IMR-90 (cell line): Measurements from ENCODE around the gene PLXNA4. TPM values are rescaled to one million over a fixed set of nuclear protein-coding genes. Genes with fewer than 3 reads are reported as not detected.
A peak's percentile ranks its signal among the peaks of the same experiment; 100 is the strongest.

Experiments used
- ATAC-seq: fragments of 200-7000 bp; cut with Tn5 transposase; 2 replicates; pipeline ENCODE4 v1.9.1; 2020; ENCODE audit warnings: low read depth, mild to moderate bottlenecking, moderate library complexity
- BruUV-seq: library from RNA; stranded (reverse); fragments of 400-500 nt; replicated peaks from 2 replicates; lab custom pipeline; 2021; lab: Mats Ljungman, UMichigan
- CTCF ChIA-PET: fragments of 300-600 bp; formaldehyde crosslinking; extraction: SDS; loops from one replicate; lab custom pipeline; 2021; ENCODE audit warnings: antibody characterized with exemption; lab: Yijun Ruan, JAX
- POLR2A ChIA-PET: fragments of 300-600 bp; sonication (Branson Sonifier 250); formaldehyde crosslinking; loops from one replicate; lab custom pipeline; 2022; ENCODE audit warnings: antibody characterized with exemption; ENCODE audit not compliant: unreplicated experiment; lab: Charles Lee
- DNase-seq: peaks from one replicate; pipeline ENCODE4 v3.0.0; 2013
- H2AFZ ChIP-seq: replicated peaks from 2 replicates; pipeline ENCODE3; 2013; ENCODE audit warnings: low read length, mild to moderate bottlenecking; ENCODE audit not compliant: poor library complexity
- H2AK5ac ChIP-seq: 2 replicates; pipeline ENCODE4 v1.6.1; 2013; ENCODE audit warnings: low read depth, low read length, inconsistent platforms
- H2AK9ac ChIP-seq: replicated peaks from 2 replicates; pipeline ENCODE3; 2013; ENCODE audit warnings: mild to moderate bottlenecking, low read depth, low read length, moderate library complexity; ENCODE audit not compliant: poor library complexity
- H2BK120ac ChIP-seq: 2 replicates; pipeline ENCODE4 v1.6.1; 2013; ENCODE audit warnings: low read depth, low read length, inconsistent platforms
- H2BK15ac ChIP-seq: 3 replicates; pipeline ENCODE4 v1.6.1; 2013; ENCODE audit warnings: low read depth, low read length, inconsistent platforms
- H2BK20ac ChIP-seq: 2 replicates; pipeline ENCODE4 v1.6.1; 2013; ENCODE audit warnings: low read depth, mild to moderate bottlenecking, inconsistent platforms, low read length, moderate library complexity
- H2BK5ac ChIP-seq: 2 replicates; pipeline ENCODE4 v1.6.1; 2013; ENCODE audit warnings: mild to moderate bottlenecking, low read depth, low read length, inconsistent platforms; ENCODE audit not compliant: poor library complexity, severe bottlenecking
- H3K14ac ChIP-seq: replicated peaks from 2 replicates; pipeline ENCODE4 v1.6.1; 2013; ENCODE audit warnings: low read depth, low read length, inconsistent platforms
- H3K18ac ChIP-seq: 2 replicates; pipeline ENCODE4 v1.6.1; 2013; ENCODE audit warnings: low read depth, low read length, control low read depth
- H3K23ac ChIP-seq: 2 replicates; pipeline ENCODE4 v1.6.1; 2013; ENCODE audit warnings: low read depth, low read length, inconsistent platforms
- H3K27ac ChIP-seq: 2 replicates; pipeline ENCODE4 v1.5.1; 2013; ENCODE audit warnings: mild to moderate bottlenecking, control low read depth, low read length; ENCODE audit not compliant: insufficient read depth
- H3K27me3 ChIP-seq: 2 replicates; pipeline ENCODE4 v1.6.1; 2013; ENCODE audit warnings: low read length; ENCODE audit not compliant: control insufficient read depth, insufficient read depth
- H3K36me3 ChIP-seq: 2 replicates; pipeline ENCODE4 v1.6.1; 2013; ENCODE audit warnings: low read length, mixed read lengths; ENCODE audit not compliant: control insufficient read depth, insufficient read depth
- H3K4ac ChIP-seq: 2 replicates; pipeline ENCODE4 v1.6.1; 2013; ENCODE audit warnings: low read depth, low read length, inconsistent platforms
- H3K4me1 ChIP-seq: 2 replicates; pipeline ENCODE4 v1.6.1; 2013; ENCODE audit warnings: low read length, mixed read lengths; ENCODE audit not compliant: control insufficient read depth, insufficient read depth
- H3K4me2 ChIP-seq: 2 replicates; pipeline ENCODE4 v1.6.1; 2013; ENCODE audit warnings: low read depth, mild to moderate bottlenecking, control low read depth, low read length, moderate library complexity
- H3K4me3 ChIP-seq: 2 replicates; pipeline ENCODE4 v1.5.1; 2013; ENCODE audit warnings: low read depth, mild to moderate bottlenecking, control low read depth, low read length, moderate library complexity; ENCODE audit not compliant: insufficient read depth
- H3K56ac ChIP-seq: 2 replicates; pipeline ENCODE4 v1.6.1; 2013; ENCODE audit warnings: low read length, inconsistent platforms; ENCODE audit not compliant: insufficient read depth; ENCODE audit errors: extremely low read depth
- H3K79me1 ChIP-seq, 2 experiments: 2 replicates each; pipeline ENCODE4 v1.6.1; 2013; ENCODE audit warnings: low read length in 2 of 2, inconsistent platforms in 1 of 2, low read depth in 1 of 2
- H3K9ac ChIP-seq: 2 replicates; pipeline ENCODE4 v1.6.1; 2013; ENCODE audit warnings: low read depth, low read length, control low read depth
- H3K9me1 ChIP-seq: 2 replicates; pipeline ENCODE4 v1.6.1; 2013; ENCODE audit warnings: low read length, inconsistent platforms; ENCODE audit not compliant: insufficient read depth
- H3K9me3 ChIP-seq: 2 replicates; pipeline ENCODE4 v1.6.1; 2013; ENCODE audit warnings: low read length; ENCODE audit not compliant: control insufficient read depth, insufficient read depth
- H4K20me1 ChIP-seq: 2 replicates; pipeline ENCODE4 v1.6.1; 2013; ENCODE audit warnings: low read length, inconsistent platforms; ENCODE audit not compliant: insufficient read depth
- H4K5ac ChIP-seq: 2 replicates; pipeline ENCODE4 v1.6.1; 2013; ENCODE audit warnings: mild to moderate bottlenecking, low read depth, low read length, control low read depth
- H4K8ac ChIP-seq, 2 experiments: 2 replicates each; pipeline ENCODE4 v1.6.1; 2013; ENCODE audit warnings: low read depth in 2 of 2, low read length in 2 of 2, control low read depth in 1 of 2, inconsistent platforms in 1 of 2
- H4K91ac ChIP-seq: 2 replicates; pipeline ENCODE4 v1.6.1; 2013; ENCODE audit warnings: low read depth, low read length, inconsistent platforms; ENCODE audit not compliant: insufficient read depth
- BHLHE40 ChIP-seq: fragments of 150-350 bp; IDR thresholded peaks from 2 replicates; pipeline ENCODE4 v1.6.1; 2016; ENCODE audit warnings: mild to moderate bottlenecking, low read depth, low read length
- CEBPB ChIP-seq: IDR thresholded peaks from 2 replicates; pipeline ENCODE4 v1.6.1; 2012; ENCODE audit warnings: low read depth, low read length, improper control_type of control experiment
- CHD1 ChIP-seq: IDR thresholded peaks from 2 replicates; pipeline ENCODE4 v1.6.1; 2012; ENCODE audit warnings: low read depth, low read length, improper control_type of control experiment
- CTCF ChIP-seq: conservative IDR thresholded peaks from 2 replicates; pipeline ENCODE4 v1.5.1; 2012; ENCODE audit warnings: mild to moderate bottlenecking, low read depth, low read length, improper control_type of control experiment
- ELK1 ChIP-seq: fragments of 150-350 bp; IDR thresholded peaks from 2 replicates; pipeline ENCODE4 v1.6.1; 2016; ENCODE audit warnings: low read depth, mild to moderate bottlenecking, low read length, moderate library complexity, borderline replicate concordance
- FOS ChIP-seq: fragments of 150-350 bp; IDR thresholded peaks from 2 replicates; pipeline ENCODE4 v1.6.1; 2016; ENCODE audit warnings: low read depth, low read length
- MAFK ChIP-seq: IDR thresholded peaks from 2 replicates; pipeline ENCODE4 v1.6.1; 2012; ENCODE audit warnings: low read depth, low read length, improper control_type of control experiment
- MAZ ChIP-seq: IDR thresholded peaks from 2 replicates; pipeline ENCODE4 v1.6.1; 2012; ENCODE audit warnings: low read depth, mild to moderate bottlenecking, low read length, improper control_type of control experiment, moderate library complexity, borderline replicate concordance
- MXI1 ChIP-seq: IDR thresholded peaks from 2 replicates; pipeline ENCODE4 v1.6.1; 2012; ENCODE audit warnings: low read depth, mild to moderate bottlenecking, low read length, moderate library complexity, borderline replicate concordance
- NFE2L2 ChIP-seq: fragments of 150-350 bp; IDR thresholded peaks from 2 replicates; pipeline ENCODE4 v1.6.1; 2016; ENCODE audit warnings: low read depth, mild to moderate bottlenecking, low read length
- POLR2A ChIP-seq: IDR thresholded peaks from 2 replicates; pipeline ENCODE4 v1.6.1; 2012; ENCODE audit warnings: mild to moderate bottlenecking, low read depth, low read length
- RAD21 ChIP-seq: IDR thresholded peaks from 2 replicates; pipeline ENCODE4 v1.6.1; 2012; ENCODE audit warnings: low read length, improper control_type of control experiment
- RCOR1 ChIP-seq: IDR thresholded peaks from 2 replicates; pipeline ENCODE4 v1.6.1; 2012; ENCODE audit warnings: mild to moderate bottlenecking, low read length, improper control_type of control experiment; ENCODE audit not compliant: insufficient replicate concordance
- RFX5 ChIP-seq: IDR thresholded peaks from 2 replicates; pipeline ENCODE4 v1.8.0; 2012; ENCODE audit warnings: low read depth, mild to moderate bottlenecking, low read length, moderate library complexity
- SMC3 ChIP-seq: fragments of 150-350 bp; IDR thresholded peaks from 2 replicates; pipeline ENCODE4 v1.6.1; 2016; ENCODE audit warnings: low read depth, mild to moderate bottlenecking, antibody characterized with exemption, low read length, moderate library complexity
- USF2 ChIP-seq: fragments of 150-350 bp; IDR thresholded peaks from 2 replicates; pipeline ENCODE4 v1.6.1; 2017; ENCODE audit warnings: mild to moderate bottlenecking, antibody characterized with exemption, low read length, low read depth
- WGBS, 2 experiments: methylation state at CpG; one replicate each; pipeline versions ENCODE4 v1.1.5 to v1.1.7; 2013; ENCODE audit warnings: missing lambda C conversion rate in 2 of 2; ENCODE audit not compliant: insufficient read length in 1 of 2; ENCODE audit errors: extremely low coverage in 2 of 2; 5-methylcytosine and 5-hydroxymethylcytosine counted together
- dilution Hi-C: fragments of 300-500 bp; cut with HindIII; formaldehyde crosslinking; loops from one replicate; pipeline ENCODE4 v1.14.3; 2018; ENCODE audit warnings: low sequenced_read_pairs; ENCODE audit not compliant: unreplicated experiment
- in situ Hi-C: fragments of 300-500 bp; cut with MboI; formaldehyde crosslinking; loops from 3 replicates; pipeline ENCODE4 v1.14.3; 2019; ENCODE audit warnings: low sequenced_read_pairs, inconsistent platforms, mixed read lengths
- intact Hi-C: fragments of 100-400 bp; cut with micrococcal nuclease; formaldehyde crosslinking; loops from 2 replicates; pipeline ENCODE4 v1.10.0; 2022
- polyA plus RNA-seq, 3 experiments: library from polyadenylated mRNA; depleted of rRNA; stranded (reverse); fragments of >200 nt; gene quantifications; 2 replicates each; pipeline ENCODE4 v1.2.3, GENCODE V29; 2012; ENCODE audit warnings: low replicate concordance in 1 of 3
- total RNA-seq: library from RNA; depleted of rRNA; stranded (reverse); fragments of >200 nt; gene quantifications from 2 replicates; pipeline ENCODE4 v1.2.3, GENCODE V29; 2012

PLXNA4 gene
- total and polyA plus RNA-seq, 2 of the 4 experiments (the other 2 are of a cell fraction): under 0.01 TPM

GRCh38 chr7:132080967-132081668, 495.2 kb downstream of the PLXNA4 start:
- Histone ChIP-seq H3K36me3 (no peaks in the 10 kb centered on the region), H3K79me1 (no peaks in the 10 kb centered on the region), H3K4me2 (no peak overlapping the region), H2BK5ac (no peak overlapping the region), H2BK15ac (no peak overlapping the region), H3K9me3 (no peaks in the 10 kb centered on the region), H2AK9ac (no peak overlapping the region), H2BK120ac (no peak overlapping the region), H3K4me1 (peaks cover 9% of the 10 kb centered on the region), H4K8ac (no peak overlapping the region), H4K91ac (no peak overlapping the region), H2AK5ac (no peak overlapping the region), H3K56ac (no peak overlapping the region), H3K9me1 (no peaks in the 10 kb centered on the region; the same call in 1 of the 2 replicates), H3K18ac (no peak overlapping the region), H4K20me1 (no peaks in the 10 kb centered on the region), H2AFZ (no peak overlapping the region), H3K9ac (no peak overlapping the region), H3K14ac (no peak overlapping the region), H2BK20ac (no peak overlapping the region), H3K27ac (no peak overlapping the region), H3K4ac (no peak overlapping the region), H3K23ac (no peak overlapping the region), H3K4me3 (no peak overlapping the region), H3K27me3 (peaks cover 28% of the 10 kb centered on the region), H4K5ac (no peak overlapping the region)
- BruUV-seq: no TSS peak
- ChIA-PET POLR2A (no interaction called here), CTCF (no interaction called here)
- intact Hi-C loops (no loop called here), dilution Hi-C loops (no loop called here), in situ Hi-C loops (no loop called here)
- no CpG with 5 or more reads among the region's 6 CpGs for WGBS, 2 experiments
- peak; percentile 22 for DNase-seq
- TF ChIP-seq RCOR1 (no peak), POLR2A (no peak), MXI1 (no peak), NFE2L2 (no peak), MAZ (no peak), MAFK (no peak), BHLHE40 (no peak), CEBPB (no peak), FOS (no peak), RFX5 (no peak), ELK1 (no peak), CHD1 (no peak), CTCF (no peak), USF2 (no peak), RAD21 (no peak), SMC3 (no peak)
- no peak; the same call in 1 of the 2 replicates for ATAC-seq
